SW 1271 (cell line): Measurements from ENCODE around the gene C11orf21.

Source experiments
- DNase-seq, 2 experiments: peaks; one replicate each; lab custom pipeline; 2025; lab: John Stamatoyannopoulos, UW

The C11orf21 gene

DNA sequence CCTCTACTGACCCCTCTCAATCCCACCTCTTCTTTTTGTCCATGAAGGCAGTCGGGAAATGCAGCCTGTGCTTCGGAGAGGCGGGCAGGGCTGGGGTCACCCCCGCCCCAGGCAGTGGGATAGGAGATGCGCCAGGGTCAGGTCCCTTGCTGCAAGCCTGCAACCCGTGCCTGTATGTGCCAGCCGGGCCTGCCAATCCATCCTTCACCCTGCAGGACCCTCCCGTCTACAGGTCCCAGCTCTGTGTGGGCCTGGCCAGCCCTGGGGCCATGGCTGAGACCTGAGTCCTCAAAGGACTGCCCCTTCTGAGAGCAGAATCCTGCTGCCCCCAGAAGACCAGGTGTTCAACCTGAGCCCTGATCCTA is 42.3 kb downstream of the C11orf21 start:
- no peak for DNase-seq

DNA sequence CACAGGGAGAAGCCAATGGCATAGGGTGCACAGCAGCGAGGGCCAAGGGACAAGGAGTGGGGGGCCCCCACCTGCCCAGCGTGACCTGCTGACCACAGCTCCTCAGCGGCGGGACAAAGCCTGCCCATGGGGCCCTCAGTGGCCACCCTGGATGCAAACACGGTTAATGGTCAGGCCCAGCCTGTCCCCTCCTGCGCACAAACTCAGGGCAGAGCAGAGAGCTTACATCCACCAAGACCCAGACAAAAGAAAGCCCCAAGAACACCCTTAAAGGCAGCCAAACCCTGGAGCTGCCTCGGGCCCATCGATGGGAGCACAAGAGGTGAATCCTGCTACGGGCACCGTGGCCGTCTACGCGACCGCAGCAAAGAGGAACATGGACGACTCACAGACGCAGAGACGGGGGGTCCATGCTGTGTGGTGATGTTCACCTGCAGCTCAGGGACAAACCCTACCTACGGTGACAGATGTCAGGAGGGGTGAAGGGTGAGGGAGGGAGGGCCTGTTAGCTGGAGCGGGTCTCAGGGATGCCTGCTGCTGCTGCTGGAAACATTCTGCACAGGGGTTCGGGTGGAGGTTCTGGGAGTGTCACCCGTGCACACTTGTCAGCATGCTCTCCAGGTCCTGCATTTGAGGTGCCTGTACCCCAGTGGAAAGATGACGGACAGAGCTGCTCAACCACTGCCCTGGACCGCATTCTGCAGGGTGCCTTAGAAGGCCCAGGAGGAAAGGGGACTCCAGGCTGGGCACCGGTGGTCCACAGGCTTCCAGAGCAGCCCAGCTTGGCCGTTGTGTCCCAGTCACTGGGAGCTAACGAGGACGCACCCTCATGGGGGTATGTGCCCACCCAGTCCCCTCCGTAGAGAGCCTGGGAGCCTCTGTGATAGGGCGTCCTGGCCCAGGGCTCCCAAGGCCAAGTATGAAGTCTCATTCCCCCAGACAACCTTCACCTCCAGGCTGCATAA is 42.9 kb downstream of the C11orf21 start:
- DNase-seq: no peak

DNA sequence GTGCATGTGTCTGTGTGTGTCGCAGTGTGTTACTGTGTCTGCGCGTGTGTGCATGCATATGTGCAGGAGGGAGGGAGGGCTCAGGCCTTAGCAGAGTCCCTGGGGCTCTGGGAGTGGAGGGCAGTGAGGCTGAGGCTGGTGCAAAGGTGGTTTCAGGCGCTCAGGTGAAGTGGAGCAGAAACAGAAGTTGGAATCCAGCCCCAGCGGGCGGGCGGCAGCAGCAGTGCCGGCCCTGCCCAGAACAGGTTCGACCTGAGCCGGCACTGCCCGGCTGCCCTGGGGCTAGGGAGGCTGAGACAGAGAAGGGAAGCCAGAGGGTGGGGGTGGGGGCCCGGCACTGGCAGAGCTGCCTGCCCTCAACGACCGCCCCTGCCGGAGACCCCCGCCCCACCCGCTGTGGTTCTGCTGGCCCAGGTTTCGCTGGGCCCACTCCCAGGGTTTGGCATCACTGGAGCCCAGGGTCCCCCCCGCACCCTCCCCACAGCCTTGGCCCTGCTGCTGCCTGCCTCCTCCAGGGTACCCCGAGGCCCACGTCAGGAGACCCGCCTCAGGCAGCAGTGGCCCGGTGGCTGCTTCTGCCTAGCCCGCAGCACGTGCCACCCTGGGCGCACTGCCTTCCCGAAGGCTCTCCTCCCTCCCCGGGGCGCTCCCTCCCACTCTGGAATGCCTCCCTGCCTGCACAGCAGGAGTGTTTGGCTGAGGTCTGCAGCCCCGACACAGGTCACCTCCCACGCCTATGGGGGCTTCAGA is 44.6 kb downstream of the C11orf21 start:
- no peak for DNase-seq

DNA sequence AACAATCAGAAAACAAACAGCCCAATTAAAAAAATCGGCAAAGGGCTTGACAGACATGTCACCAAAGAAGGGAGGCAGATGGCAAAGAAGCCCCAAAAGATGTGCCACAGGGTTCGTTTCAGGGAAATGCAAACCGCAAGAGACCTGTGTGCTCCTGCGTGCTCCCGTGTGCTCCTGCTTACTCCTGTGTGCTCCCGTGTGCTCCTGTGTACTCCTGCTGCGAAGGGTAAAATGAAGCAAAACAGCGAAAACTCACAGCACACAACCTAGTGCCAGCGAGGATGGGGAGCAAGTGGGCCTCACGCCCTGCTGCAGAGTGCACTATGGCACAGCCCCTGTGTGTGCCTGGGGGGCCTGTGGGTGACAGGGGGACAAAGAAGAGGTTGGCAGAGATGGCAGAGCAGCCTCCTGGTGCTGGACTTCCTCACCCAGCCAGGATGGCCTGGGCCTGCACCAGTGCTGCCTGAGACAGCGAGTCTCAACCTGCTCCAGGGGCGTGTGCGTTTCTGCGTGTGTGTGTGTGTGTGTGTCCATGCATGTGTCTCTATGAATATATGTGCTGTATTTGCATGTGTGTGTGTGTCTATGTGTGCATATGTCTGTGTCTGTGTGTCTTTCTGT is 45.3 kb downstream of the C11orf21 start:
- DNase-seq: no peak

DNA sequence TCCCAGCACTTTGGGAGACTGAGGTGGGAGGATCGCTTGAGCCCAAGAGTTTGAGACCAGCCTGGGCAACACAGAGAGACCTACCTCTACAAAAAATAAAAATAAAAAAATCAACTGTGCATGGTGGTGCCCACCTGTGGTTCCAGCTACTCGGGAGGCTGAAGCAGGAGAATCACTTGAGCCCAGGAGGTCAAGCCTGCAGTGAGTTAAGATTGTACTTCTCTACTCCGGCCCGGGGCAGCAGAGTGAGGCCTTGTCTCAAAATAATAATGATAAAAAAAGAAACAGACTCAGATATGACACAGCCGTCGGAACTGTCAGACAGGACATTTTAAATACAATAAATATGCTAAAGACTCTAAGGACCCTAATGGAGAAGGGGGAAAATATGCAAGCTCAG is 49.7 kb downstream of the C11orf21 start:
- DNase-seq: no peak

DNA sequence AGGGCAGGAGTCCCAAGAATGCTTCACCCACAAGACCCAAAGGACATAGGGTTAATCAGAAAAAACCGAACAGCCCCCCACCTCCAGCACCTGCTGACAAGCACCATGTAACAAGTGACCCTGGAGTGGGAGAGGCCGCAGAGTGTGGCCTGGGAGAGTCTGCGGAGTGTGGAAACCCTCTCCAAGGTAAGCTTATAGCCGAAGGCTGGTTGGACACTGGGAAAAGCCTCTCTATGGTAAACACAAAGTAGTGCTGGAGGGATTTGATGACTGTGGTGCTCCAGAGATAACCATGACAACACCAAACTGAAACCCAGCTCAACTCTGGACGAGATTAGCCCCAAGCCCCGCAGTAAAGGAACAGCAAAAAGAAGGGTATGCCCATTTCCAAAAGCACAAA is 50.6 kb downstream of the C11orf21 start:
- DNase-seq: no peak

DNA sequence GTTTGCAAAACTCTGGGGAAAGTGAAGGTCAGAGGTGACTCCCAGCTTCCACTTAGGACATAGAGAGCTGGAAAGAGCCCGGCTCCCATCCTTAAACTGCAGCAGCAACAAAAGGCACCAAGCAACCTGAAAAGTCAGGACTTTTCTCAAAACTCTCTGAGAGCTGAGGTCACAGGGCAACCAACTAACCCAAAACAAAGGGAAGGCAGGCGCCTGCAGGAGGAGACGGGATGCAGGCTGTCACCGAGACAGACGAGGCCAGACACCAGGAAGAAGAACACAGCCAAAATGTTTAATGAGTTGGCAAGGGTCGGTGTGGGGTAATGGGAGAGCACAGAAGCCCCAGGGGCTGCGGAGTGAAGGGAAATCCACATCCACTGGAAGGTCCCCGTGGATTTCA is 51.2 kb downstream of the C11orf21 start:
- no peak for DNase-seq

DNA sequence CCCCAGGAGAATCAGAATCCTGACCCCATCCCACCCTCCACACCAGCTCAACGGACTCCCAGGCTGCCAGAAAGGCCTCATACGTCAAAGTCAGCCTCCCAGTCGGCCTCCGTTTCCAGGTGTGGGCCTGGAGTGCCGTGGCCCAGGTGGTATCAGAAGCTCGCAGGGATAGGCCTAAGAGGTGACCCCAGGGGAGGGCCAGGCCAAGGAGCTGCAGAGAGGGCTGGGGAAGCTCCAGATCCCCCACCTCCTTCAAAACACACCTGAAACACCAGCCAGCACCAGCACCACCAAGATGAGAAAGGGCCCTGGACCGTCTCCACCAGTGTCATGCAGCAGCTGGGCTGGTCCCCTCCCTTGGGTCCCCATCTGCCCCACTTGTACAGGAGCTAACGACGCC is 51.7 kb downstream of the C11orf21 start:
- no peak for DNase-seq

DNA sequence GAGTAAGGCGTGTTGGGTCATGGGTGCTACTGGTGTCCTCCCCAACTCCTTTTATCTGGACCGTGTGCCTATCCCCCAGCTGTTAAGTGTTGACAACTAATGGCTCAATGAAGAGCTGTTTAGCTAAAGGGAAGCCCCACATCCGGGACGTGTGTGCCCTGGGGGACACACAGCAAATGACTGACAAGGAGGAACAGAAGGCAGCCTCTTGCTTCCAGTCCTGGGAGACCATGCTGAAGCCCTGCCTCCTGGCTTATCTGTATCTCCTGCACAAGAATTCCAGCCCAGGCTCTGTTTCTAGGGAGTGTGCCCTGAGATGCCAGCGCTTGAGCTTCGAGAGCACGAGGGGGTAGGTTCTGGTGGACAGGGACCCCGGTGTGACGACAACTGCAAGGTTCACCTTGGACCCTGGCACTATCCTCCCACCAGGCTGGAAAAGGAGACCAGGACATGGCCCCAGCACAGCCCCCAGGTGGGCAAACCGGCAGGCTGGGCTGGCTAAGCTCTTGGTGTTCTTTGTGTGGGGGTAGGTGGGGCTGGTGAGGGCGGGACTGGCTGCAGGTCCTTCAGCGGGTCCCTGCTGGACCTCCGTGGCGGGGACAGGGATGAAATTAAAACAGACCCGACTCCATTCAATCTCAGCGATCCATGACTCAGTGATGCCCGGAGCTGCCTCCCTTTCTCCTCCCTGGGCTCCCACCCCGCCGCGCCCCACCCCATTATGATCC is 52.4 kb downstream of the C11orf21 start:
- no peak for DNase-seq

DNA sequence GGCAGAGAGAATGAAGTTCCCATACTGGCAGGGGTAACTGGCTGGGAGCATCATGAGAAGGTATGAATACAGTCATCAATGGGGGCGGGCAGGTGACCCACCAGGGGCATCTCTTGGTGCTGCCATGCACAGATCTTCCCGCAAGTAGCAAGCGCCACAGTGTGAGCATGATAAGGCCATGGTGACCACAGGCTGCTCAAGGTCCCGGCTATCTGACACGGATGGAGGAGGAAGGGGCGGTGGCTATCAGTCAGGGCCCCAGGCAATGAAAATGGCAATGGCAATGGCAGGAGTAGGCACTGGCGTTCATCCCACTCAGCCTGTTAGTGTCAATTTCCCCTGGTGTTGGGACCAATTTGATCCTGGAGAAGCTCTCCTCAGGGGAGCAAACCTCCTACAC is 53.0 kb downstream of the C11orf21 start:
- DNase-seq: no peak

DNA sequence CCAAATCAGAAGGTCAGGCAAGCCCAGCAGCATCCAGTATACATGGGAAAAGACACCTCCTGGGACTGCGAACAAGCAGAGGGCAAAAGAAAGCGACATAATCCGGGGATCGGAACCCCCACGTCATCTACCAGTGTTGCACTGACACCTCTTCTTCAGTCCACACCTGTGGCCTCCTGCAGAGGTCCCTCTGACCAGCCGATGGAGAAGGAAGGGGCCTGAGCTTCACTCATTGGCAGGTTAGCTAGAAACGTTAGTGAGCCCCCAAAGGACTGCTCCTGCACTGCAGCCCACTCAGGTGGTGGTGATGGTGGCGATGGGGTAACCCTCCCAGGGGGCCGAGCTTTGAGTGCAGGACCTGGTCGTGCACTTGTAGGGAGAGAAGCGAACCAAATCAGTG is 53.5 kb downstream of the C11orf21 start:
- no peak for DNase-seq

DNA sequence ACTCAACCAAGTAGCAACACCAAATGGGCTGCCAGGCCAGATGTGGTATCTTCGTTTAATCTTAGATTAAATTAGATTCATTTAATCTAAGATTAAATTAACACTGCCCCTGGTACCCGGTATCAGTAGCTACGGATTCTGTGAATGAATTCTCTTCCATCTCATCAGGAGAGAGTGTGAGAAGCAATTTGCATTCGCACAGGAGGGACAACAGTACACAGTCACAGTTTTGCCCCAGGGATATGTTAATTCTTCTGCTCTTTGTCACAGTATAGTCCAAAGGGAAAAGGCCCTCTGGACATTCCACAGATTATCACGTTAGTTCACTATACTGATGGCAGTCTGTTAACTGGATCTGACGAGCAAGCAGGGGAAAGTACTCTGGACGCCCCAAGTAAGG is 54.2 kb downstream of the C11orf21 start:
- no peak for DNase-seq
